Measurements from ENCODE around the gene TMEM255B.

Gene TMEM255B

DNA sequence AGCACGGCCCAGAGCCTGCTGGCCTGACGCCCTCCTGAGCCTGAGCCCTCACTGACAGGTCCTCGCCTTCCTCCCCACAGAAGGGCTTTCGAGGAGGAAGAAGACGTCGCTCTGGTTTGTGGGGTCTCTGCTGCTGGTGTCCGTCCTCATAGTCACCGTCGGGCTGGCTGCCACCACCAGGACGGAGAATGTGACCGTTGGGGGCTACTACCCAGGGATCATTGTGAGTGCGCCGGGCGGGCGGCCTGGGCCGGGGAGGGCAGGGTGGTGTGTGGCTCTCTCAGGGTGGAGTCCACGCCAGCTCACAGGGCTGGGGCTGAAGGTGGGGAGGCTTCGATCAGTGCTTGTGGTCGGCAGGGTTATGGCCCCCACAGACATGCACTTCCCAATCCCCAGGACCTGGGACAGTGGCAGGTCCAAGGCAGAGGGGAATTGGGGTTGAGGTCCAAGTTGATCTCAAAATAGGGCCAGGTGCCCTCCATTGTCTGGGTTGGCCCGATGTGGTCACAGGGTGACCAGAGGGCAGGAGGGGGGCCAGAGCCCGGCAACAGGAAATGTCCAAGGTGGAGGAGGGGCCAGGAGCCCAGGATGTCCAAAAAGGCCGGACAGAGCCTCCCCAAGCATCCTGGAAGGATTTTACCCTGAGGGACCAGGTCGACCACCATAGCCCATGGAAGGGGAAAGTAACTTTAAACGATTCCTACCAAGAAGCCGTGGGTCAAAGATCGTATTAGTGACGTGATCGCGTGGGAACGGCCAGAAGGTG, 7.2 kb downstream of the TMEM255B start:
- H3K36me3 ChIP-seq (ENCODE audit: insufficient read depth, low read length): no peaks in the 10 kb centered on the region
- no peak overlapping the region for H3K4me3 ChIP-seq (ENCODE audit: low read length, poor library complexity, severe bottlenecking)
- no peaks in the 10 kb centered on the region for H4K20me1 ChIP-seq (ENCODE audit: insufficient read depth, low read length, poor library complexity, severe bottlenecking)
- H3K4me1 ChIP-seq (ENCODE audit: insufficient read depth, low read length, poor library complexity, severe bottlenecking): no peaks in the 10 kb centered on the region
- no peak overlapping the region for H3K4me2 ChIP-seq (ENCODE audit: low read depth, low read length, poor library complexity, severe bottlenecking)
- no peak for TF ChIP-seq EZH2phosphoT487 (IDR thresholded peaks at IDR 0.05; ENCODE audit: borderline replicate concordance)
- TF ChIP-seq, protein P1, sequence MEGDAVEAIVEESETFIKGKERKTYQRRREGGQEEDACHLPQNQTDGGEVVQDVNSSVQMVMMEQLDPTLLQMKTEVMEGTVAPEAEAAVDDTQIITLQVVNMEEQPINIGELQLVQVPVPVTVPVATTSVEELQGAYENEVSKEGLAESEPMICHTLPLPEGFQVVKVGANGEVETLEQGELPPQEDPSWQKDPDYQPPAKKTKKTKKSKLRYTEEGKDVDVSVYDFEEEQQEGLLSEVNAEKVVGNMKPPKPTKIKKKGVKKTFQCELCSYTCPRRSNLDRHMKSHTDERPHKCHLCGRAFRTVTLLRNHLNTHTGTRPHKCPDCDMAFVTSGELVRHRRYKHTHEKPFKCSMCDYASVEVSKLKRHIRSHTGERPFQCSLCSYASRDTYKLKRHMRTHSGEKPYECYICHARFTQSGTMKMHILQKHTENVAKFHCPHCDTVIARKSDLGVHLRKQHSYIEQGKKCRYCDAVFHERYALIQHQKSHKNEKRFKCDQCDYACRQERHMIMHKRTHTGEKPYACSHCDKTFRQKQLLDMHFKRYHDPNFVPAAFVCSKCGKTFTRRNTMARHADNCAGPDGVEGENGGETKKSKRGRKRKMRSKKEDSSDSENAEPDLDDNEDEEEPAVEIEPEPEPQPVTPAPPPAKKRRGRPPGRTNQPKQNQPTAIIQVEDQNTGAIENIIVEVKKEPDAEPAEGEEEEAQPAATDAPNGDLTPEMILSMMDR (conservative IDR thresholded peaks at IDR 0.05; ENCODE audit: low read length): no peak
- H3K79me2 ChIP-seq (ENCODE audit: insufficient read depth, low read length): no peaks in the 10 kb centered on the region
- no peak overlapping the region for H2AFZ ChIP-seq (ENCODE audit: low read length)
- H3K27me3 ChIP-seq (ENCODE audit: insufficient read depth, low read length, poor library complexity, severe bottlenecking): no peaks in the 10 kb centered on the region
- no peaks in the 10 kb centered on the region for H3F3A ChIP-seq (ENCODE audit: low read depth)
- no peaks in the 10 kb centered on the region for H3K9me2 ChIP-seq (replicated peaks; ENCODE audit: low read depth, low read length)
- no peaks in the 10 kb centered on the region; the same call in 1 of the 2 replicates for H3K9me3 ChIP-seq (ENCODE audit: insufficient read depth, low read depth, low read length)
- H3K9ac ChIP-seq (ENCODE audit: low read depth, low read length, poor library complexity, severe bottlenecking): no peak overlapping the region

DNA sequence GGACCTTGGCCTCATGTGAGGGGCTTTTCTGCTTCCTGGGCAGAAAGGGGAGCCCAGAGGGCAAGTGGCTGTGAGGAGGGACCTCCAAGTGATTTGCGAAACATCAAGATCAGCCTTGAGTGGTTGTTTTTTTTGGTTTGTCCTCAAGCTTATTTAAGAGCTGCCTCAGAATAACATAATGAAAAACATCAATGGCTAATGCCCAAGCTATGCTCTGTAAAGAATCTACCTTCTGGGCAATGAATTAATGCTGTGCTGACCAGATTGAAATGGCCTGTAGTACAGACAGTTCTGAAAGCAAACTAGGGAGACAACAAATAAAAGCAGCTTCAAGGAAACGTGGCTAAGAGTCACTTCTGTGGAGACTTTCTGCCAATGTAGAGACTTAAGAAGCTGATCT, 8.3 kb downstream of the TMEM255B start:
- Histone ChIP-seq H3K4me3 (ENCODE audit: low read length, poor library complexity, severe bottlenecking) (no peak overlapping the region), H3K36me3 (ENCODE audit: insufficient read depth, low read length) (no peaks in the 10 kb centered on the region), H3K4me2 (ENCODE audit: low read depth, low read length, poor library complexity, severe bottlenecking) (no peak overlapping the region), H4K20me1 (ENCODE audit: insufficient read depth, low read length, poor library complexity, severe bottlenecking) (no peaks in the 10 kb centered on the region), H3K9me2 (replicated peaks; ENCODE audit: low read depth, low read length) (no peaks in the 10 kb centered on the region), H3K4me1 (ENCODE audit: insufficient read depth, low read length, poor library complexity, severe bottlenecking) (peaks cover 3% of the 10 kb centered on the region), H3K79me2 (ENCODE audit: insufficient read depth, low read length) (no peaks in the 10 kb centered on the region), H3K27me3 (ENCODE audit: insufficient read depth, low read length, poor library complexity, severe bottlenecking) (no peaks in the 10 kb centered on the region), H2AFZ (ENCODE audit: low read length) (no peak overlapping the region), H3F3A (ENCODE audit: low read depth) (no peaks in the 10 kb centered on the region), H3K9me3 (ENCODE audit: insufficient read depth, low read depth, low read length) (no peaks in the 10 kb centered on the region), H3K9ac (ENCODE audit: low read depth, low read length, poor library complexity, severe bottlenecking) (no peak overlapping the region)
- TF ChIP-seq EZH2phosphoT487 (IDR thresholded peaks at IDR 0.05; ENCODE audit: borderline replicate concordance): no peak
- TF ChIP-seq, protein P1 (conservative IDR thresholded peaks at IDR 0.05; ENCODE audit: low read length): no peak

DNA sequence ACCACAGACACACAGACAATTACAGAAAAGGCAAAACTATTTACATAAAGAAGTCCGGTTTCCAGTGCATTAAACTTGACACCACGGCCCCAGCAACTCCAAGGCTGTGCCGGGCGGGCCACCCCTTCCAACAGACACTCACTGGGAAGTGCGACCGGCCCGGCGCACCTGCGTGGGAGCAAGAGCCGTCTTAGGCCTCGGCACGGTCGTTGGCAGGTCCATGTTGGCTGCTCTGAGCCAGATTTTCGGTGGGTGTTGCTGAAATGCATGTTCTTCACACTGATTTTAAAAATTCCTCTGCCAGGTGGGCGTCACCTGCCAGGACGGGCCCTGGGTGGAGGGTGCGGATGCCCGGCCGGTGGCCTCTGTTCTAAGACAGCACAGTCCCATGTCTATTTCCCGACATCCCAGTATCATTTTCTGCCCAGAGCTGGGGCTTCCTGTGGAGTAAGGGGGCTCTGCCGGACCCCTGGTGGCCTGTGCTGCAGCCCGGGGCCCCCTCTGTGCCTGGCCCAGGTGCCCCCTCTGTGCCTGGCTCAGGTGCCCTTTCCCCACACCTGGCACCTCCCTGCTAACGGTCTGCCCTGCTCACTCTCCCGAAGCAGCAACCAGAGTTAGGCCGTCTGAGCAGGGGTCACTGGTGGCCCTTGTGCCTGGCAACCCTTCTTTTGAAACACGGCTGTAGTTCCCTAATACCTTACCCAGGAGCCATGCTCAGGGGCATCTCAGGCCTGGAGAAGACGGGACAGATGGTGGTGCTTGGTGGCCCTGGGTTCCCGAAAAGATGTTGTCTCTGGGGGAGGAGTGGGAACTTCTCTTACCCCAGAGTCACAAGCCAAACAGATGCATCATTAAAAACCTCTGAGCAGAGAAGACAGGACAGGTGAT, 9.2 kb downstream of the TMEM255B start:
- TF ChIP-seq EZH2phosphoT487 (IDR thresholded peaks at IDR 0.05; ENCODE audit: borderline replicate concordance): no peak
- TF ChIP-seq, protein P1 (conservative IDR thresholded peaks at IDR 0.05; ENCODE audit: low read length): no peak
- H3K4me1 ChIP-seq (ENCODE audit: insufficient read depth, low read length, poor library complexity, severe bottlenecking): peaks cover 6% of the 10 kb centered on the region
- H3K4me2 ChIP-seq (ENCODE audit: low read depth, low read length, poor library complexity, severe bottlenecking): no peak overlapping the region

More for the DNA sequence above, 9.2 kb downstream of the TMEM255B start:
- H4K20me1 ChIP-seq (ENCODE audit: insufficient read depth, low read length, poor library complexity, severe bottlenecking): no peaks in the 10 kb centered on the region
- H3F3A ChIP-seq (ENCODE audit: low read depth): no peaks in the 10 kb centered on the region
- no peaks in the 10 kb centered on the region for H3K9me3 ChIP-seq (ENCODE audit: insufficient read depth, low read depth, low read length)
- H3K4me3 ChIP-seq (ENCODE audit: low read length, poor library complexity, severe bottlenecking): no peak overlapping the region
- no peaks in the 10 kb centered on the region for H3K9me2 ChIP-seq (replicated peaks; ENCODE audit: low read depth, low read length)
- H2AFZ ChIP-seq (ENCODE audit: low read length): no peak overlapping the region
- no peaks in the 10 kb centered on the region for H3K27me3 ChIP-seq (ENCODE audit: insufficient read depth, low read length, poor library complexity, severe bottlenecking)
- H3K79me2 ChIP-seq (ENCODE audit: insufficient read depth, low read length): no peaks in the 10 kb centered on the region
- no peaks in the 10 kb centered on the region for H3K36me3 ChIP-seq (ENCODE audit: insufficient read depth, low read length)
- H3K9ac ChIP-seq (ENCODE audit: low read depth, low read length, poor library complexity, severe bottlenecking): no peak overlapping the region
